CD1c-positive myeloid dendritic cell (primary cell): ENCODE results near the gene CMTM8.
"Not testable (repeated sequence)": the region's sequence is repeated elsewhere in the genome, so short reads cannot be mapped to it uniquely, and the experiment has no call there.

Experiments
- DNase-seq: peaks from one replicate; pipeline ENCODE4 v3.0.0-alpha.2; 2016; ENCODE audit errors: extremely low spot score

The CMTM8 gene

GRCh38 chr3:32228743-32229142 lies 9.7 kb upstream of the CMTM8 start:
- DNase-seq = not testable (repeated sequence)

GRCh38 chr3:32229565-32229964 lies 8.9 kb upstream of the CMTM8 start:
- DNase-seq = no peak

- no peak for DNase-seq
Measured at GRCh38 chr3:32236377-32236776, 2.1 kb upstream of the CMTM8 start.

DNA sequence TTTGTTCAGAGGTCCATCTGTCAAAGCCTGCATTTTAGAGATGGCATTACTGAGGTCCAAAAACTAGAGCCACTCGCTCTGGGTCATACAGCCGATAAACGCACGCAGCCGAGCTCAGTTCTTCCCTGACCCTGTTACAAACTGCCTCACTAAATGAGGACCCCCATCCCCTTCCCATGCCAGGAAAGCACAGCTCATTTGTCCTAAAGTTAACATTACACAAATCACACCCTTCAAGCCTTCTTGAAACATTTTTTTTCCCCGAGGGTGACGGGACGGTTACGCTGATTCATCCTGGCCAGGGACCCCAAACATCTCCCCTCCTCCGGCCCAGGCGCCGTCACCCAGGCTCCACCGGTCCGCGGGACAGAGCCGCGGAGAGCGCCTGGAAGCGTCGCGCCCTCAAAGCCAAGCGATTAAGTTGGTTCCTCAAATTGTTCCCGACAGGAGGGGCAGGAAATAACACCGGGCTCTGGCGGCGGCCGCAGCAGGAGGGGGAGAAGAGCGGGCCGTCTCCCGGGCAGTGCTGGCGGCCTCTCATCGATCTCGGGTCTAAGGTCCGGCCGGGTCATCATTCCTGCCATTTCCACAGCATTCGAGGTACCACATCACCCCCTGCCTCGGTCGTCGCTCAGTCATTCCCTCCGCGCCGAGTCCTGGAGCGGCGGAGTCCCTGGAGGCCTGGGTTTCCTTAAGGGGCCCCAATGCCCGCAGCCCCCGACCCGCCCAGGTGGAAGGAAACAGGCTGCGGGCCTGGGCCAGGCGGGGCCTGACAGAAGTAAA lies 619 bp upstream of the CMTM8 start:
- DNase-seq = peak; percentile 62

DNA sequence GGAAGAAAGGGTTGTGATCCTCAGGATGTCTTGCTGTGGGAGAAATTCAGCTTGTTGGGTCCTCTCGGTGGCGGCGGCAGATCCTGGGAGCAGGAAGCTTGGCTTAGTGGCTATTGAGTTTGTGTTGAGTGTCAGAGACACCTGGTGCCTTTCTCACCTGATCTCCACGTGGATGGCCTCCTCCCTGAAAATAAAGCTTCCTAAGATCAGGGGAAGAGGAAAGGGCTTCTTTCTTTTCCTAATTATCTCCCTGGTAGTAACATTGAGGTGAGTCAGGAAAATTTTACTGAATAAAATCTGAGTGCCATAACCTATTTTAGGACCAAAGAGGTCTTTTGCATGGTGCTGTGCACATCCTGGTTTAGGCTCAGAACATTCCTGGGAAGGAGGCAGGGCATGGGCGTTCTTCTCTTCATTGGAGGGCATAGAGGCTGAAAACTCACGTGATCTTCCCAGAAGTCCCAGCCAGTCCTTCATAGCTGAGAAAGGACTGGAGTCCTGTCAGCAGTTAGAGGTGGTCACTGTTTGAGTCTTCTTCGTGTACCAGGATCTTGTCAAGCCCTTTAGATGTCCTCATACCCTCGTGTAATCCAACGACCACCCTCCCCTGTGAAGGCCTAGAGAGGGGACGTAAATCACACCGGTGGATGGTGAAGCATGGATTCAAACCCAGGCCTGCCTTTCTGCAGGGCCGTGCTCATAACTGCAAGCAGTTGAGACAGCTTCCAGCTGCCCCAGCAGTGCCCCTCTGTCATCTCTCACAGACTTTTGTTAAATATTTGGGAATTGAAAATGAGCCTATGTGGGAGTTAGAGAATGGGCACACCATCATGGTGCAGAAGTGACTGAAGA lies 1.1 kb downstream of the CMTM8 start:
- DNase-seq = no peak

DNA sequence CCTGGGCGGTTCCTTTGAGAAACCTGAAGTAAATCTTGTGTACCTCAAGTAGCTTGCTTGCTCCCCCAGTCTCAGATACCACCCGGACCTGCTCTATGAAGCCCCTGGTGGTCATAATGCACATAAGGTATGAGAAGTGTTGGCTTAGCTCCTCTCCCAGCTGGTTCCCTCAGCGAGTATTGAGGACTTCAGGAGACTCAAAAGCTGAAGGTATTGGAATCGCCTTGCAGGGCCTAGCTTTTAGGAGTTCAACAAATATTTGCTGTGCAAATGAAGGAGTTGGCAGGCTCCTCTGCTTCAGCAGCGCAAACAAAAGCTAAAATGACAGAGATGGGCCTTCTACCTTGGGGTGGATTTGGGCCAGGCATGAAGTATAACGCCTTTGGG lies 1.7 kb downstream of the CMTM8 start:
- DNase-seq = peak; percentile 38

GRCh38 chr3:32241100-32241499 lies 2.6 kb downstream of the CMTM8 start:
- DNase-seq = no peak

DNA sequence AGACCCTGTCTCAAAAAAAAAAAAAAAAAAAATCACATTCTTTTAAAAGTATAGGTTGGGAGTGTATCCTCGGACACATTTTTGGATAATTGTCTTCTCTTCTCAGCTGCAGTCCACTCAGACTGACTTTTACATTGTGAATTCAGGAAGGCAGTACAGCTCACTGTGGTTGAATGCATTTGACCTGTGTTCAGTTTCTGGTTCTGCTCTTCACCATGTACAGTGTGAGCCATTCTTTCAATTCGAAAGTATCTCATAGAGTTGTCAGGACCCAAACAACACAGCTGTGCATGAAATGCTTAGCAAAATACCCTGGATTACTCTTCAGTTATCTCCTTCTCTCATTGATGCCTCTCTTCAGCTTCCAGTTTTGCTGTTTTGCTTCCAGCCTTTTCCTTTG lies 5.0 kb downstream of the CMTM8 start:
- DNase-seq = no peak

- DNase-seq = no peak
Measured at GRCh38 chr3:32245200-32245599, 6.7 kb downstream of the CMTM8 start.

DNA sequence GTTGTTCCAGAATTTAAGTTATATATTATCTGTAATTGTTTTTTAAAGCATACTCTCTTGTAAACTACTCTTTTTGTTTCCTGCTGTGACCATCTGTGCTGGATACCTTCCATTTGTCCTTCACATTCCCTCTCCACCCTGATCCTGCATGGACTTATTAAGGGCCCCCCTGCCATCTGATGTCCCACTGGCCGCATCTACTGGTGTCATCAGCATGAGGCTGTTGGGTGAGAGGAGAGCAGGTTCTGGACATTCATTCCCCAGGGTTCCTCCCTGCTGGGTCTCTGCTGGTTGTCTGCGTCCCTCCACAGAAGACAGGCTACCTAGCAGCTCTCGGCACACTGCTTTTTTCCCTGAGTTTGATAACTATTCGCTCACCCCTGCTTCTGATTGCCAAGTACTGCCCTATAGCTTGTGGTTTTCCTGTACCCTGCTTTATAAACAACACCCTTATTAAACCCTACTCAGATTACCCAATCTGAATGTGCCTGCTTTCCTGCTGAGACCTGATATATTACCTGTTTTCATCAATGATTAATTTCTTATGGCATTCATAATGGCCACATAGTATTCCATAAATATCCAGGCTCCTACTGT lies 7.7 kb downstream of the CMTM8 start:
- DNase-seq = no peak

- peak; percentile 57 for DNase-seq
Measured at GRCh38 chr3:32249184-32249782, 10.8 kb downstream of the CMTM8 start.

DNA sequence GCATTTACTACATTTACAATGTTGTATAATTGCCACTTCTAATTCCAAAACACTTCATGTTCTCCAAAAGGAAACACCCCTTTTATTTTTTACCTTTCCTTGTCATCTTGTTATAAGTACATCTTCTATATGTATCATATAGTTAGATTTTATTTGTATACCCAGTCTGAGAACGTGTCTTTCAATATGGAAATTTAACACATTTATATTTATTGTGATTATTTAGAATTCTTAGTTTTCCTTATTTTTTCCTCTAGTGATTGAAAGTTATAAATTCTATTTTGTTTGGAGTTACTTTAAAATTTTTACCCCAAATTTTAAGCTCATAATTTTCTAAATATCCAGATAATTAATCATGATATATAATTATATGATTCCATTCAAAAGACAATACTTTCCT lies 15.8 kb downstream of the CMTM8 start:
- no peak for DNase-seq

DNA sequence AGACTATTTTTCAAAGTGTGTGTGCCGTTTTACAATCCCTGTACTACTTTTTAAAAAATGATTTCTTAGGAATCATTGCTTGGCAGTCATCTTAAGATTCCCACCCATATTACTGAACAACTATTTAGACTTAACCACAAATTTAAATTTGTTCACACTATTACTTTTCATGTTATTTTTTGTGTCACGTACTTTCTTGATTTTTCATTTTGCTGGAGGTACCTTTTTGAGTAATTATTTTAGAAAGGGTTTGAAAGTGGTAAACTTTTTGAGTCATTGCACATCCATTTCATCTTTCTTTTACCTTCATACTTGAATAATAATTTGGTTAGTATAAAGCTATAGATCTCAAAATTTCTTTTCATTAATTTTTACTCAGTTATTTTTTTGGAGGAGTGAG lies 16.9 kb downstream of the CMTM8 start:
- DNase-seq = no peak

GRCh38 chr3:32256206-32256605 lies 17.7 kb downstream of the CMTM8 start:
- DNase-seq = no peak

- DNase-seq = no peak
Measured at GRCh38 chr3:32257042-32257441, 18.6 kb downstream of the CMTM8 start.

DNA sequence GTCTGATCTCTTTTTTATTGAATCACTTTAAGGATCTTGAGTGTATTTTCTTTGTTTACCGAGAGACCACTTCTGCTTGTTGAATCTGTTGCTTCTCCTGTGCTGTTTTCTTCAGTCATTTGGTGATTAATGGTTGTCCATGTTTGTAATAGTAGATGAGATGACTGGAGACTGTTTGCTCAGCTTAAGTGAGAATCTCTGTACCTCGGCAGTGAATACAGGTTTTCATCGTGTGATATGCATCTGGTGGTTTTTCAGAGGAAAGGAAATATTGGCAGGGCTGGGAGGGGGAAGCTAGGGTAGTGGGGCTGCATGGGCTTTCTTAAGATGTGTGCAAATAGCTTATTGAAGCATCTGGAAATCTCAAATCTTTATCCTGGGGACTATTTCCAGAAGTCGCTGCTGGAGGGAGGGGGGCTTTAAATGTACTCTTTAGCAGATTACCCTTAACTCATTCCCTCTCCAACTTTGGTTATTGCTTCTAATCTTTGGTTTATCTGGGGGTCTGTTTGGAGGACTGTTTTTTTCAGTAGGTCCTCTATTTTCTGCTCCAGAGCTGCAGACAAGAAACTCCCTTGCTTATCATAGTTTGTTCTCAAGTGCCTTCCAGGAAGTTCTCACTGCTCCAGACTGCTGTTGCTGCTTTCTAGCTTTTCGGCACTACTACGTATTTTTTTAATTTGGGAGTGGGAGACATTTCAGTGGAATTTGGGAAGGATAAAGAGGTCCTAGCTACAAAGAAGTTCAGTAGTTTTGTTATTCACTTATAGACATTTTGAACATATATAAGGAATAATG lies 19.4 kb downstream of the CMTM8 start:
- peak; percentile 3 for DNase-seq

DNA sequence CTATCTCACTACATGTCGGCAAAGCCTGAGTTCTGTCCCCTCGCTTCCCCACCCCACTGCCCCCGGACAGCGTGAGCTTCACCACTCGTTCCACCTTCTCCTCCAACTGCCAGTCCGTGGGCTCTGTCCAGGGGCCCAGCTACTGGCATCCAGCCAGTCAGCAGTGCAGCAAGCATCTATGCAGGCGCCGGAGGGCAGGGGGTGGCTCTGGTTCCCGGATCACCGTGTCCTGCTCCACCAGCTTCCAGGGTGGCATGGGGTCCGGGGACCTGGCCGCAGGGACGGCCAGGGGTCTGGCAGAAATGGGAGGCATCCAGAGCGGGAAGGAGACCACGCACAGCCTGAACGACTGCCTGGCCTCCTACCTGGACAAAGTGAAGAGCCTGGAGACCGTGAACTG lies 20.4 kb downstream of the CMTM8 start:
- DNase-seq = no peak

GRCh38 chr3:32261545-32261944 lies 23.1 kb downstream of the CMTM8 start:
- DNase-seq = no peak

DNA sequence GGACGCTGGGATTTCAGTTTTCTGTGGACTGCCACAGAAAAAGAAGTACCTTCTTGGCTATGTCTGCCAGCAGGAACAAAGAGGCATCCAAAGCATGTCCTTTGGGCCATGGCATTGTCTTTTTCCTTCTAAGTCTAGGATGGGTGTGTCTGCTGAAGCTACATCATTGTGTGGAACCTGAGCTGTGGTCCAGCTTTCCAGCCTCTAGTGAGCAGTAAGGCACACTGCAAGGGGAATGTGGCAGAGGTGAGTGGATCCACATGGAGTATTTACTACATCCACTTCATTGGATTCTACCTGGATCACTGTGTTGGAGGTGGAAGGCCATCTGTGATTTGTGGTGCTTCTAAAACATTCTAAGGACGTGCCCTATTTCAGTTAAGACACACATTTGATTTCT lies 23.7 kb downstream of the CMTM8 start:
- no peak for DNase-seq

DNA sequence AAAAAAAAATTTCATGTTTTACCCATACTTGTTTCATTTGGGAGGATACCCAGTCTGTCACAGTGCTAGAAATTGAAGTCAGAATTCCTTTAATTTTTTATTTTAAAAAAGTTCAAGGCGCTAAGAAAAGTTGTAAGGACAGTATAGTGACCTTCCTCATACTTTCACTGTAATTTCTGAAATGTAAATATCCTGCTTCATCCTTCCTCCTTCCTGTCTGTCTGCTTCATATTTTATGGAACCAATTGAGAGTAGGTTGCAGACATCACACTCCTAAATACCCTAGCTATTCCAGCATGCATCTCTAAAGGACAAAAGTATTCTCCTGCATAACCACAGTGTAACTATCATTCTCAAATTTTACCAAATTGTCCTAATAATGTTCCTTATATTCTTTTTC lies 35.8 kb downstream of the CMTM8 start:
- no peak for DNase-seq

- DNase-seq = no peak
Measured at GRCh38 chr3:32275506-32275905, 37.0 kb downstream of the CMTM8 start.
